ENCODE data around the gene NFKB1.
"Not testable (repeated sequence)": the region's sequence is repeated elsewhere in the genome, so short reads cannot be mapped to it uniquely, and the experiment has no call there.

The NFKB1 gene, protein sequence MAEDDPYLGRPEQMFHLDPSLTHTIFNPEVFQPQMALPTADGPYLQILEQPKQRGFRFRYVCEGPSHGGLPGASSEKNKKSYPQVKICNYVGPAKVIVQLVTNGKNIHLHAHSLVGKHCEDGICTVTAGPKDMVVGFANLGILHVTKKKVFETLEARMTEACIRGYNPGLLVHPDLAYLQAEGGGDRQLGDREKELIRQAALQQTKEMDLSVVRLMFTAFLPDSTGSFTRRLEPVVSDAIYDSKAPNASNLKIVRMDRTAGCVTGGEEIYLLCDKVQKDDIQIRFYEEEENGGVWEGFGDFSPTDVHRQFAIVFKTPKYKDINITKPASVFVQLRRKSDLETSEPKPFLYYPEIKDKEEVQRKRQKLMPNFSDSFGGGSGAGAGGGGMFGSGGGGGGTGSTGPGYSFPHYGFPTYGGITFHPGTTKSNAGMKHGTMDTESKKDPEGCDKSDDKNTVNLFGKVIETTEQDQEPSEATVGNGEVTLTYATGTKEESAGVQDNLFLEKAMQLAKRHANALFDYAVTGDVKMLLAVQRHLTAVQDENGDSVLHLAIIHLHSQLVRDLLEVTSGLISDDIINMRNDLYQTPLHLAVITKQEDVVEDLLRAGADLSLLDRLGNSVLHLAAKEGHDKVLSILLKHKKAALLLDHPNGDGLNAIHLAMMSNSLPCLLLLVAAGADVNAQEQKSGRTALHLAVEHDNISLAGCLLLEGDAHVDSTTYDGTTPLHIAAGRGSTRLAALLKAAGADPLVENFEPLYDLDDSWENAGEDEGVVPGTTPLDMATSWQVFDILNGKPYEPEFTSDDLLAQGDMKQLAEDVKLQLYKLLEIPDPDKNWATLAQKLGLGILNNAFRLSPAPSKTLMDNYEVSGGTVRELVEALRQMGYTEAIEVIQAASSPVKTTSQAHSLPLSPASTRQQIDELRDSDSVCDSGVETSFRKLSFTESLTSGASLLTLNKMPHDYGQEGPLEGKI

DNA sequence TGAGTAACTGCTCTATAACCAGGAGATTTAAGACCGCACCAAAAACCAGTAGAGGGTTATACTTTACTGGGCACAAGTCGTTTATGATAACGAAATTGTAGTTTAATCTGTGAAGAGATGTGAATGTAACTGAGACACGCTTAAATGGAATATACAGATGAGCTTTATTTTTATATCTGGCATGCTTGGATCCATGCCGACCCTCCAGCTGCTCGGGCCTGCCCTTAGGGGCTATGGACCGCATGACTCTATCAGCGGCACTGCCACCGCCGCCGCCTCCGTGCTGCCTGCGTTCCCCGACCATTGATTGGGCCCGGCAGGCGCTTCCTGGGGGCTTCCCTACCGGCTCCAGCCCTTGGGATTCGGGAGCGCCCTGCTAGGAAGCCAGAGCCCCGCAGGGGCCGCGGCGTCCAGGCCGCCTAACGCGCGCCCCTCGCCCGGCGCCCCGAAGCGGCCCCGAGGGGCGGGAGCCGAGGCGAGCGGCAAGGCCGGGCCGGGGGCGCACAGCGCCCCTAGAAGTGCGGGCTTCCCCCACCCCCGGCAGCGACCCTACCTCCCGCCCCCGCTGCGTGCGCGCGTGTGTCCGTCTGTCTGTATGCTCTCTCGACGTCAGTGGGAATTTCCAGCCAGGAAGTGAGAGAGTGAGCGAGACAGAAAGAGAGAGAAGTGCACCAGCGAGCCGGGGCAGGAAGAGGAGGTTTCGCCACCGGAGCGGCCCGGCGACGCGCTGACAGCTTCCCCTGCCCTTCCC lies at the start of gene NFKB1:
Gene NFKB1, plus strand, starts transcription at position 664 of the 751 bp plus-strand sequence. CDS start 24,160 bp downstream, outside the sequence.
- in situ Hi-C loops (cut with MboI; ENCODE audit: low sequenced_read_pairs): no loop called here

- in situ Hi-C loops (cut with MboI; ENCODE audit: low sequenced_read_pairs): loop anchor here (10.0 kb wide), 1 partner anchor 172 kb away; no protein-coding TSS in a partner anchor
Observed at GRCh38 chr4:102452854-102453253, 48.3 kb upstream of the NFKB1 start.

DNA sequence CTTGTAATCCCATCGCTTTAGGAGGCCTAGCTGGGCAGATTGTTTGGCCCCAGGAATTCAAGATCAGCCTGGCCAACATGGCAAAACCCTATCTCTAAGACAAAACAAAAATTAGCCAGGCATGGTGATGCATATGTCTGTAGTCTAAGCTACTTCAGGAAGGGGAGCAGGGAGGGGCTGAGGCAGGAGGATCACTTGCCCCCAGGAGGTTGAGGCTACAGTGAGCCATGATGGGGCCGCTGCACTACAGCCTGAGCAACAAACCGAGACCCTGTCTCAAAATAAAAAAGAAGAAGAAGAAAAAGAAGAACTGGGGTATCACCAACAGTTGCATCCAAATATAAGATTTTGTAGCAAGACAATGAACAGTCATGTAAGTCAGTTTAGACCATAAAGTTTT lies 47.3 kb upstream of the NFKB1 start:
- in situ Hi-C loops (cut with MboI; ENCODE audit: low sequenced_read_pairs): loop anchor here (10.0 kb wide), 1 partner anchor 171 kb away; no protein-coding TSS in a partner anchor

GRCh38 chr4:102454268-102454667 lies 46.9 kb upstream of the NFKB1 start:
- in situ Hi-C loops (cut with MboI; ENCODE audit: low sequenced_read_pairs): loop anchor here (10.0 kb wide), 1 partner anchor 171 kb away; no protein-coding TSS in a partner anchor

DNA sequence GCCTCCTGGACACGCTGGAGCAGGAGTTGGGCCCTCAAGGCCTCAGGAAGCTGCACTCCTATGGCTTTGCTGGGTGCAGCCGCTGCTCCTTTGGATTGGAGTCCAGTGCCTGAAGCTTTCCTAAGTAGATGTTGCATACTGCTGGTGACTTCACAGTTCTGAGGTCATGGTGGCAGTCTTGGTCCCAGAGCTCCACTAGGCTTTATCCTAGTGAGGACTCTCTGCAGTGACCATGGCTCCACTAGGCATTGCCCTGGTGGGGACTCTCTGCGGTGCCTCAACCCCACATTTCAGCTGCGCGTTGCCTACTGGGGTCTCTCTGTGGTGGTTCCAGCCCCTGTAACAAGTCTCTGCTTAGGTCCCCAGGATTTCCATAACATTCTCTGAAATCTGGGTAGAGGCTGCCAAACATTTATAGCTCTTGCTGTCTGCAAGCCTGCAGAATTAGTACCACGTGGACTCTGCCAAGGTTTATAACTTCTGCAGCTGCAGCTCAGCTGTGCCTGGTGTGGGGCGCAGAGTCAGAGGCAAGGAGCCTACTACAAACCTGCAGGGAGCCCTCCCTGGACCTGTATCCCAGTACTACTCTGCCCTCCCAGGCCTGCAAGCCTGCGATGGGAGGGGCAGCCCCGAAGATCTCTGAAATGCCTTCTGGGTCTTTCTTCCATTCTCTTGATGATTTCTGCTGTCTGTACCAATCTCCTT lies 46.0 kb upstream of the NFKB1 start:
- in situ Hi-C loops (cut with MboI; ENCODE audit: low sequenced_read_pairs): loop anchor here (10.0 kb wide), 1 partner anchor 170 kb away; no protein-coding TSS in a partner anchor

DNA sequence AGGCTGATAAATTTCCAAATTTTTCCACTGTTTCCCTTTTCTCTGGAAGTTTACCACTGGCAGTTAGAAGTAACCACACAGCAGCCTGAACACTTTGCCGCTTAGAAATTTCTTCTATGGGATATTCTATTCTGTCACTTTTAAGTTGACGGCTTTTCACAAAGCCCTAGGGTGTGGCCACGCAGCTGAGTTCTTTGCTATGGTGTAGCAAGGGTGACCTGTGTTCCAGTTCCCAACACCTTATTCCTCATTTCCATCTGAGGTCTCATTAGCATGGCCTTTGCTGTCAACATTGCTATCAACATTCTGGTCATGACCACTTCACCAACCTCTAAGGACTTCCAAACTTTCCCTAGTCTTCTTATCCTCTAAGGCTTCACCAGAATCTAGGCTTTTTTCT lies 45.4 kb upstream of the NFKB1 start:
- in situ Hi-C loops (cut with MboI; ENCODE audit: low sequenced_read_pairs): loop anchor here (10.0 kb wide), 1 partner anchor 169 kb away; no protein-coding TSS in a partner anchor

GRCh38 chr4:102466298-102466697 lies 34.9 kb upstream of the NFKB1 start:
- in situ Hi-C loops (cut with MboI; ENCODE audit: low sequenced_read_pairs): no loop called here

- in situ Hi-C loops (cut with MboI; ENCODE audit: low sequenced_read_pairs): no loop called here
Observed at GRCh38 chr4:102469806-102470205, 31.4 kb upstream of the NFKB1 start.

DNA sequence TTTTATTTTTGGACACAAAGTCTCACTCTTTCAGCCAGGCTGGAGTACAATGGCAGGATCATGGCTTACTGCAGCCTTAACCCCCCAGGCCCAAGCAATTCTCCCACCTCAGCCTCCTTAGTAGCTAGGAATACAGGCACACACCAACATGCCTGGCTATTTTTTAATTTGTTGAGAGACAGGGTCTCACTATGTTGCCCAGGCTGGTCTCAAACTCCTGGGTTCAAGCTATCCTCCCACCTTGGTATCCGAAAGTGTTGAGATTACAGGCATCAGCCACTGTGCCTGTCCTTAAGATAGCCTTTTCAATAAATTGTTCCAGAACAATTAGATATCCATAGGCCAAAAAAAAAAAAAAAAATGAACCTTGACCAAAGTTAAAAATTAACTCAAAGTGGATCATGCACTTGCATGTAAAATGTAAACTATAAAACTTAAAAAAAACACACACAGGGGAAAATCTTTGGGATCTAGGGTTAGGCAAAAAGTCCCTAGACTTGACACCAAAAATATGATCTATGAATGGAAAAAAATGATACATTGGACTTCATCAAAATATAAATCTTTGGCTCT lies 28.6 kb upstream of the NFKB1 start:
- in situ Hi-C loops (cut with MboI; ENCODE audit: low sequenced_read_pairs): no loop called here

GRCh38 chr4:102473476-102473875 lies 27.7 kb upstream of the NFKB1 start:
- in situ Hi-C loops (cut with MboI; ENCODE audit: low sequenced_read_pairs): no loop called here

- in situ Hi-C loops (cut with MboI; ENCODE audit: low sequenced_read_pairs): no loop called here
Observed at GRCh38 chr4:102474736-102475504, 26.2 kb upstream of the NFKB1 start.

- in situ Hi-C loops (cut with MboI; ENCODE audit: low sequenced_read_pairs): no loop called here
Observed at GRCh38 chr4:102477657-102478056, 23.5 kb upstream of the NFKB1 start.

- in situ Hi-C loops (cut with MboI; ENCODE audit: low sequenced_read_pairs): no loop called here
Observed at GRCh38 chr4:102478186-102478585, 23.0 kb upstream of the NFKB1 start.

GRCh38 chr4:102479832-102480231 lies 21.3 kb upstream of the NFKB1 start:
- in situ Hi-C loops (cut with MboI; ENCODE audit: low sequenced_read_pairs): not testable (repeated sequence)

GRCh38 chr4:102483120-102483519 lies 18.0 kb upstream of the NFKB1 start:
- in situ Hi-C loops (cut with MboI; ENCODE audit: low sequenced_read_pairs): no loop called here

DNA sequence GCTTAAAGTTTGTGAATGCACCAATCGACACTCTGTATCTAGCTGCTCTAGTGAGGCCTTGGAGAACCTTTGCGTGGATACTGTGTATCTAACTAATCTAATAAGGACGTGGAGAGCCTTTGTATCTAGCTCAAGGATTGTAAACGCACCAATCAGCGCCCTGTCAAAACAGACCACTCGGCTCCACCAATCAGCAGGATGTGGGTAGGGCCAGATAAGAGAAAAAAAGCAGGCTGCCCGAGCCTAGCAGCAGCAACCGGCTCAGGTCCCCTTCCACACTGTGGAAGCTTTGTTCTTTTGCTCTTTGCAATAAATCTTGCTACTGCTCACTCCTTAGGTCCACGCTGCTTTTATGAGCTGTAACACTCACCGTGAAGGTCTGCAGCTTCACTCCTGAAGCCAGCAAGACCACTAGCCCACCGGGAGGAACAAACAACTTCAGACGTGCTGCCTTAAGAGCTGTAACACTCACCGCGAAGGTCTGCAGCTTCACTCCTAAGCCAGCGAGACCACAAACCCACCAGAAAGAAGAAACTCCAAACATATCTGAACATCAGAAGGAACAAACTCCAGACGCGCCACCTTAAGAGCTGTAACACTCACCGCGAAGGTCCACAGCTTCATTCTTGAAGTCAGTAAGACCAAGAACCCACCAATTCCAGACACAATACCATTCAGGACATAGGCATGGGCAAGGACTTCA lies 17.0 kb upstream of the NFKB1 start:
- in situ Hi-C loops (cut with MboI; ENCODE audit: low sequenced_read_pairs): not testable (repeated sequence)

DNA sequence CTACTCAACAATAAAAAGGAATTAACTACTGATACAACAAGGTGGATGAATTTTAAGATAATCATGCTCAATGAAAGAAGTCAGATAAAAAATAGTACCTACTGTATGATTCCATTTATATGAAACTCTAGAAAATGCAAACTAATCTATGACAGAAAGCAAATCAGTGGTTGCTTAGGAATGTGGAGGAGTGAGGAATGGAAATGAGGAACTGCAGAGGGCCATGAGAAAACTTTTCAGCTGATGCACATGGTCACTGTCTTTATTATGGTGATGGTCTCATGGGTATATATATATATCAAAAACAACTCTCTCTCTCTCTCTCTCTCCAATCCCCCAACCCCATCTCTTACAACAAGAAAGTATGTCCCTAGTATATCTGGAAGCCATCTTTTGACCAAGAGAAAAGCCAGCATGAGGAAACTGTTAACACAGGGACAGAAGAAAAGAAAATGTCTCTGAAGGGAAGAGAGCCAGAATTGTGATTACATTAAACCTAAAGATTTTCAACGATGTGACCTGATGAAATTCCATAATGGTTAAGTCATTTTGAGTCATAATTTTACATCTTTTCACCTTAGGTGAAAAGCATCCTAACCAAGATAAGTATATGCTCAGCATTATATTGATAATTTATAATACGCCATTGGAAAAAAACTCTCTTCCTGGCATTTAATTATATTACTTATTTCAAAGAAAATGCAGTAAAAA lies 8.5 kb upstream of the NFKB1 start:
- in situ Hi-C loops (cut with MboI; ENCODE audit: low sequenced_read_pairs): no loop called here

DNA sequence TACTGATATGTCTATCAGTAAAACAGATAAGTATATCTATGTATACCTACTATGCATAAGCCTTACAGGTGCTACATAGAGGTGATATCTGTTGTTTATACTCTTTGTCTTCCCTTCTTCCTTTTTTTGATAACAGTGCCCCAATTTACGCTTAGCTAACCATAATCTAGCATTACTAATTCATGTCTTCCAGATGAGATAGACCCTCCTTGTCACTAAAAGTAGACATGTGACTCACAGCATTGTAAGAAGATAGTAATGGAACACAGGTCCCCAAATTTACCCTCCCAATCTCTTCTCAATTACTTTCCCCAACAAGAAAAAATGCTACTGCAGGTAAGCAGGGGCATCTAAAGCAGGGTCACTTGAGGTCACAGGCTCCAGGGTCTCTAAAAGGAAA lies 7.9 kb upstream of the NFKB1 start:
- in situ Hi-C loops (cut with MboI; ENCODE audit: low sequenced_read_pairs): no loop called here

Data from HL-60/S4 (cell line).